ENCODE measurements around the gene MGME1.

GRCh38 chr20:17947474-17947815 lies 21.4 kb upstream of the MGME1 start:
- no peak for TF ChIP-seq YY1 (IDR thresholded peaks at IDR 0.05; ENCODE audit: insufficient read depth, insufficient read length)
- TF ChIP-seq SUZ12 (IDR thresholded peaks at IDR 0.05; ENCODE audit: extremely low read depth, insufficient read depth, insufficient read length): no peak

Data from NT2/D1 (cell line).